OCI-LY7 (cell line): ENCODE measurements around the gene PPP1R14C. TPM values are rescaled to one million over a fixed set of nuclear protein-coding genes. Genes with fewer than 3 reads are reported as not detected.

Experiments
- BruUV-seq: library from RNA; stranded (reverse); fragments of 400-500 nt; replicated peaks from 2 replicates; lab custom pipeline; 2021; lab: Mats Ljungman, UMichigan
- CTCF ChIA-PET: fragments of 300-600 bp; sonication (Branson Sonifier 250); formaldehyde crosslinking; loops from one replicate; lab custom pipeline; 2022; ENCODE audit warnings: antibody characterized with exemption; ENCODE audit not compliant: unreplicated experiment; lab: Charles Lee
- POLR2A ChIA-PET: fragments of 300-600 bp; sonication (Branson Sonifier 250); formaldehyde crosslinking; loops from one replicate; lab custom pipeline; 2022; ENCODE audit warnings: antibody characterized with exemption; lab: Charles Lee
- DNase-seq: peaks from one replicate; pipeline ENCODE4 v3.0.0-alpha.2; 2015; ENCODE audit warnings: low spot score
- H2AFZ ChIP-seq: fragments of 200-600 bp; sonication (generic), shearing (Covaris generic); 2 replicates; pipeline ENCODE4 v1.6.1; 2014; ENCODE audit warnings: mild to moderate bottlenecking, antibody characterized with exemption, low read length, moderate library complexity
- H3K27ac ChIP-seq: fragments of 200-600 bp; sonication (generic); 2 replicates; pipeline ENCODE4 v1.5.1; 2014; ENCODE audit warnings: mixed run types, low read depth, mild to moderate bottlenecking, moderate library complexity, low read length, inconsistent platforms; ENCODE audit not compliant: poor library complexity, severe bottlenecking
- H3K36me3 ChIP-seq: fragments of 200-600 bp; sonication (generic); 2 replicates; pipeline ENCODE4 v1.6.1; 2014; ENCODE audit warnings: mild to moderate bottlenecking, antibody characterized with exemption, low read length, moderate library complexity, mixed read lengths; ENCODE audit not compliant: insufficient read depth
- H3K4me1 ChIP-seq: fragments of 200-600 bp; sonication (generic); 2 replicates; pipeline ENCODE4 v1.5.1; 2014; ENCODE audit warnings: mild to moderate bottlenecking, low read length; ENCODE audit not compliant: insufficient read depth, poor library complexity, severe bottlenecking
- H3K4me2 ChIP-seq: fragments of 200-600 bp; sonication (generic); 2 replicates; pipeline ENCODE4 v1.6.1; 2014; ENCODE audit warnings: mild to moderate bottlenecking, low read length
- H3K4me3 ChIP-seq: fragments of 200-600 bp; sonication (generic); 2 replicates; pipeline ENCODE4 v1.5.1; 2014; ENCODE audit warnings: mild to moderate bottlenecking, low read depth, low read length; ENCODE audit not compliant: poor library complexity, severe bottlenecking
- H3K79me2 ChIP-seq: fragments of 200-600 bp; sonication (generic); 2 replicates; pipeline ENCODE4 v1.6.1; 2016; ENCODE audit warnings: low read depth, mild to moderate bottlenecking, low read length, moderate library complexity, mixed read lengths; ENCODE audit not compliant: insufficient read depth
- H3K9me2 ChIP-seq: fragments of 200-600 bp; sonication (generic); 2 replicates; pipeline ENCODE4 v1.6.1; 2016; ENCODE audit warnings: mild to moderate bottlenecking, low read length, mixed read lengths; ENCODE audit not compliant: insufficient read depth
- H3K9me3 ChIP-seq: fragments of 200-600 bp; sonication (generic); 2 replicates; pipeline ENCODE4 v1.6.1; 2014; ENCODE audit warnings: mild to moderate bottlenecking, mixed run types, low read length, mixed read lengths
- H4K20me1 ChIP-seq: fragments of 200-600 bp; sonication (generic); 2 replicates; pipeline ENCODE4 v1.6.1; 2014; ENCODE audit warnings: mild to moderate bottlenecking, antibody characterized with exemption, low read length, moderate library complexity, mixed read lengths; ENCODE audit not compliant: insufficient read depth
- EZH2phosphoT487 ChIP-seq: fragments of 200-600 bp; sonication (generic); IDR thresholded peaks from 2 replicates; pipeline ENCODE4 v1.6.1; 2018; ENCODE audit warnings: low read depth, borderline replicate concordance, mild to moderate bottlenecking, mixed run types, antibody characterized with exemption, low read length, moderate library complexity, mixed read lengths
- intact Hi-C: fragments of 100-400 bp; cut with micrococcal nuclease; formaldehyde crosslinking; loops from one replicate; pipeline ENCODE4 v1.10.0; 2022; ENCODE audit not compliant: unreplicated experiment
- total RNA-seq, 2 experiments: library from RNA; depleted of rRNA in 1 of 2; stranded (reverse); fragments of >200 nt in 1 of 2; shearing (Covaris generic) in 1 of 2; gene quantifications; 2 replicates each; pipeline ENCODE4 v1.2.3, GENCODE V29; 2014 to 2022
- TF ChIP-seq, protein P1 (sequence below): fragments of 200-600 bp; sonication (generic); conservative IDR thresholded peaks from 2 replicates; pipeline ENCODE4 v1.5.1; 2014; ENCODE audit warnings: mild to moderate bottlenecking, antibody characterized with exemption, low read length, moderate library complexity, mixed read lengths

The PPP1R14C gene
- total RNA-seq, 2 experiments from 2014 or later: 1.8 TPM; not detected in 1

DNA sequence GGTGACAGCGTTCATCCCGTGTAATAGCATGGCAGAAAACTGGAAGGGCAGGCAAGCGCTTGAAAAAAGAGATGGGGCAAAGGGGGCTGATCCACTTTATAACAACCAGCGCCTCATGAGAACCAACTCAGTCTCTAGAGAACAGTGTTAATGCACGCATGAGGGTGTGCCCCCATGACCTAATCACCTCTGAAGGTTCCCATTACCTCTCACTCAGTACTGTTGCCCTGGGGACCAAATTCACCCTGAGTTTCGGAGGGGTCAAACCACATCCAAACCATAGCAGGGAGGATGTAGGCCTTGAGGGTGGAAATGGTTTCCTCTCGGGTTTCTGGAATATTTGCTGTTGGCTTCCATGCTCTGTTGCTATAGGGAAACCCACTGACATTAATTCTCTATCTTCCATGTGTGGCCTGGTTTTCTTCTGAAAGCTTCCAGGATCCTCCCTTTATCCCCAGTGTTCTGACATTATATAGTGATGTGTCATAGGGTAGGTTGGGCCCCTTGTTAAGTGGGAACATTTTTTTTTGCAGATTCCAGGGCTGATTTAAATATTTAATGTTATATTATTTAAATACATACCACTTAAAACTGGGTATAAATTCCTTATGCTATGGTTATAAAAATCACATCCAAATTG is 65.2 kb downstream of the PPP1R14C start:
- Histone ChIP-seq H3K27ac (no peak overlapping the region), H3K4me2 (no peak overlapping the region), H3K79me2 (no peaks in the 10 kb centered on the region)

DNA sequence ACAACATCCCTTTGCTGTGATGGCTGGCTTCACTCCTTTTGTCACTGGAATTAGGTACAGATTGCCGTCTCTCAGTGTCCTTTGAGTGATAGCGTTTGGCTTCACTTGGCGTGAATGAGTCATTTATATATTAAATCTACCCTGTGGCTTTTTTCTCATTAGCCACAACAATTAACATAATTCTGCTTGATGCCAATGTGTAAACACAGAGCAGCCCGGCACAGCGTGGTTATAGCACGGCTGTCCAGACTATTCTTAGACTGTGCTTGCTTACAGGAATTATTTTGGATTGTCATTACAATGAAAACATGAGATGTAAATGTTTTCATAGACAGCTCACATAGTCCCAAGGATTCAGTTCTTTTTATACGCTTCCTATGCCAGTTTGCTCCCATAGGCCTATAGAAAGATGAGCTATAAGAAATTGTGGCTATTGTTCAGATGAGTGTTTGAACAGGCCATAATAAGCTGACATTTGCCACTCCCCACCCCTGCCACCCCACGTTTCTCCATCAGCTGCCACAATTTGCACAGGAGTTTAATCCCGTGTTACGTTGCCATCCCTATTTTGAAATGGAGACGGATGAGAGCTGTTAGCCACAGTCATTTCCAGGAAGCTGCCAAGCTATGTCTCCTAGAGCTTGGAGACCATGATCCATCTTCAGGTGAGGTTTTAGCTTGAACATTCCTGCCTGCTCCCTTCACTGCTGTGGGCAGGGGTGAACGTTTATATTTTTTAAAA is 65.9 kb downstream of the PPP1R14C start:
- DNase-seq: no peak

More for the DNA sequence above, 65.2 kb downstream of the PPP1R14C start:
- TF ChIP-seq, protein P1, sequence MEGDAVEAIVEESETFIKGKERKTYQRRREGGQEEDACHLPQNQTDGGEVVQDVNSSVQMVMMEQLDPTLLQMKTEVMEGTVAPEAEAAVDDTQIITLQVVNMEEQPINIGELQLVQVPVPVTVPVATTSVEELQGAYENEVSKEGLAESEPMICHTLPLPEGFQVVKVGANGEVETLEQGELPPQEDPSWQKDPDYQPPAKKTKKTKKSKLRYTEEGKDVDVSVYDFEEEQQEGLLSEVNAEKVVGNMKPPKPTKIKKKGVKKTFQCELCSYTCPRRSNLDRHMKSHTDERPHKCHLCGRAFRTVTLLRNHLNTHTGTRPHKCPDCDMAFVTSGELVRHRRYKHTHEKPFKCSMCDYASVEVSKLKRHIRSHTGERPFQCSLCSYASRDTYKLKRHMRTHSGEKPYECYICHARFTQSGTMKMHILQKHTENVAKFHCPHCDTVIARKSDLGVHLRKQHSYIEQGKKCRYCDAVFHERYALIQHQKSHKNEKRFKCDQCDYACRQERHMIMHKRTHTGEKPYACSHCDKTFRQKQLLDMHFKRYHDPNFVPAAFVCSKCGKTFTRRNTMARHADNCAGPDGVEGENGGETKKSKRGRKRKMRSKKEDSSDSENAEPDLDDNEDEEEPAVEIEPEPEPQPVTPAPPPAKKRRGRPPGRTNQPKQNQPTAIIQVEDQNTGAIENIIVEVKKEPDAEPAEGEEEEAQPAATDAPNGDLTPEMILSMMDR: no peak
- BruUV-seq: no TSS peak
- no peak for DNase-seq
- Histone ChIP-seq H3K4me3 (no peak overlapping the region), H3K36me3 (no peaks in the 10 kb centered on the region), H3K9me3 (no peaks in the 10 kb centered on the region), H4K20me1 (no peaks in the 10 kb centered on the region), H3K9me2 (no peaks in the 10 kb centered on the region), H3K4me1 (peaks cover 12% of the 10 kb centered on the region), H2AFZ (no peak overlapping the region)
- intact Hi-C loops: no loop called here
- CTCF ChIA-PET: no interaction called here
- POLR2A ChIA-PET: no interaction called here

More for the DNA sequence above, 65.9 kb downstream of the PPP1R14C start:
- no peak for TF ChIP-seq EZH2phosphoT487
- TF ChIP-seq, protein P1: no peak
- no TSS peak for BruUV-seq
- ChIA-PET CTCF (no interaction called here), POLR2A (interaction anchor here (0.7 kb wide), 1 partner anchor 12 kb away, joined by 3 read pairs; no protein-coding TSS in a partner anchor)
- H3K4me2 ChIP-seq: no peak overlapping the region
- no peaks in the 10 kb centered on the region for H3K36me3 ChIP-seq
- H3K27ac ChIP-seq: no peak overlapping the region
- peaks cover 17% of the 10 kb centered on the region for H3K4me1 ChIP-seq
- H3K79me2 ChIP-seq: no peaks in the 10 kb centered on the region
- no peaks in the 10 kb centered on the region for H4K20me1 ChIP-seq
- H2AFZ ChIP-seq: no peak overlapping the region
- no peaks in the 10 kb centered on the region for H3K9me3 ChIP-seq
- no peaks in the 10 kb centered on the region for H3K9me2 ChIP-seq
- intact Hi-C loops: no loop called here
- no peak overlapping the region for H3K4me3 ChIP-seq
